C4-2B (cell line): Measurements from ENCODE around the gene CDKL4.

Source experiments
- H3K27ac ChIP-seq: fragments of 450-650 bp; 2 replicates; pipeline ENCODE4 v1.5.1; 2017
- ZFX ChIP-seq: fragments of 450-650 bp; IDR thresholded peaks from 2 replicates; pipeline ENCODE4 v1.6.1; 2017
- TF ChIP-seq, protein P1 (sequence below): fragments of 450-650 bp; conservative IDR thresholded peaks from 2 replicates; pipeline ENCODE4 v1.5.1; 2017; ENCODE audit warnings: mild to moderate bottlenecking

Gene CDKL4

GRCh38 chr2:39127973-39128372, 115.8 kb downstream of the CDKL4 start:
- no peak overlapping the region for H3K27ac ChIP-seq
- TF ChIP-seq ZFX = no peak
- TF ChIP-seq, protein P1, sequence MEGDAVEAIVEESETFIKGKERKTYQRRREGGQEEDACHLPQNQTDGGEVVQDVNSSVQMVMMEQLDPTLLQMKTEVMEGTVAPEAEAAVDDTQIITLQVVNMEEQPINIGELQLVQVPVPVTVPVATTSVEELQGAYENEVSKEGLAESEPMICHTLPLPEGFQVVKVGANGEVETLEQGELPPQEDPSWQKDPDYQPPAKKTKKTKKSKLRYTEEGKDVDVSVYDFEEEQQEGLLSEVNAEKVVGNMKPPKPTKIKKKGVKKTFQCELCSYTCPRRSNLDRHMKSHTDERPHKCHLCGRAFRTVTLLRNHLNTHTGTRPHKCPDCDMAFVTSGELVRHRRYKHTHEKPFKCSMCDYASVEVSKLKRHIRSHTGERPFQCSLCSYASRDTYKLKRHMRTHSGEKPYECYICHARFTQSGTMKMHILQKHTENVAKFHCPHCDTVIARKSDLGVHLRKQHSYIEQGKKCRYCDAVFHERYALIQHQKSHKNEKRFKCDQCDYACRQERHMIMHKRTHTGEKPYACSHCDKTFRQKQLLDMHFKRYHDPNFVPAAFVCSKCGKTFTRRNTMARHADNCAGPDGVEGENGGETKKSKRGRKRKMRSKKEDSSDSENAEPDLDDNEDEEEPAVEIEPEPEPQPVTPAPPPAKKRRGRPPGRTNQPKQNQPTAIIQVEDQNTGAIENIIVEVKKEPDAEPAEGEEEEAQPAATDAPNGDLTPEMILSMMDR = no peak
